HG03108 (cell line): ENCODE data around the gene TCF7L2.
A peak's percentile ranks its signal among the peaks of the same experiment; 100 is the strongest.
"Not testable (repeated sequence)": the region's sequence is repeated elsewhere in the genome, so short reads cannot be mapped to it uniquely, and the experiment has no call there.

Source experiments
- ATAC-seq: cut with Tn5 transposase; IDR thresholded peaks from one replicate; pipeline ENCODE4 v1.9.1; 2021; ENCODE audit warnings: moderate library complexity; ENCODE audit not compliant: unreplicated experiment

TCF7L2 gene

GRCh38 chr10:113087165-113088029, 137.3 kb downstream of the TCF7L2 start:
- ATAC-seq, result no peak

GRCh38 chr10:113088194-113088593, 138.1 kb downstream of the TCF7L2 start:
- ATAC-seq, result no peak

- ATAC-seq, result no peak
Measured at GRCh38 chr10:113089551-113089950, 139.5 kb downstream of the TCF7L2 start.

GRCh38 chr10:113091920-113092319, 141.9 kb downstream of the TCF7L2 start:
- no peak for ATAC-seq

- no peak for ATAC-seq
Measured at GRCh38 chr10:113093188-113094113, 143.4 kb downstream of the TCF7L2 start.

GRCh38 chr10:113094114-113094486, 144.1 kb downstream of the TCF7L2 start:
- ATAC-seq, result peak; percentile 64

GRCh38 chr10:113095419-113096127, 145.5 kb downstream of the TCF7L2 start:
- ATAC-seq, result no peak

- no peak for ATAC-seq
Measured at GRCh38 chr10:113096128-113096996, 146.3 kb downstream of the TCF7L2 start.

- ATAC-seq, result no peak
Measured at GRCh38 chr10:113097036-113097435, 147.0 kb downstream of the TCF7L2 start.

- ATAC-seq, result no peak
Measured at GRCh38 chr10:113099431-113100183, 149.6 kb downstream of the TCF7L2 start.

GRCh38 chr10:113100281-113100680, 150.2 kb downstream of the TCF7L2 start:
- no peak for ATAC-seq

- no peak for ATAC-seq
Measured at GRCh38 chr10:113103131-113103840, 153.2 kb downstream of the TCF7L2 start.

- no peak for ATAC-seq
Measured at GRCh38 chr10:113104047-113104446, 154.0 kb downstream of the TCF7L2 start.

GRCh38 chr10:113108194-113108835, 158.3 kb downstream of the TCF7L2 start:
- ATAC-seq, result no peak

GRCh38 chr10:113108948-113109347, 158.9 kb downstream of the TCF7L2 start:
- ATAC-seq, result no peak

GRCh38 chr10:113109482-113109881, 159.4 kb downstream of the TCF7L2 start:
- ATAC-seq, result not testable (repeated sequence)

GRCh38 chr10:113111260-113111659, 161.2 kb downstream of the TCF7L2 start:
- ATAC-seq, result no peak
